Measurements from ENCODE around the gene TMEM87B.
A peak's percentile ranks its signal among the peaks of the same experiment; 100 is the strongest.
"Not testable (repeated sequence)": the region's sequence is repeated elsewhere in the genome, so short reads cannot be mapped to it uniquely, and the experiment has no call there.

TMEM87B gene

DNA sequence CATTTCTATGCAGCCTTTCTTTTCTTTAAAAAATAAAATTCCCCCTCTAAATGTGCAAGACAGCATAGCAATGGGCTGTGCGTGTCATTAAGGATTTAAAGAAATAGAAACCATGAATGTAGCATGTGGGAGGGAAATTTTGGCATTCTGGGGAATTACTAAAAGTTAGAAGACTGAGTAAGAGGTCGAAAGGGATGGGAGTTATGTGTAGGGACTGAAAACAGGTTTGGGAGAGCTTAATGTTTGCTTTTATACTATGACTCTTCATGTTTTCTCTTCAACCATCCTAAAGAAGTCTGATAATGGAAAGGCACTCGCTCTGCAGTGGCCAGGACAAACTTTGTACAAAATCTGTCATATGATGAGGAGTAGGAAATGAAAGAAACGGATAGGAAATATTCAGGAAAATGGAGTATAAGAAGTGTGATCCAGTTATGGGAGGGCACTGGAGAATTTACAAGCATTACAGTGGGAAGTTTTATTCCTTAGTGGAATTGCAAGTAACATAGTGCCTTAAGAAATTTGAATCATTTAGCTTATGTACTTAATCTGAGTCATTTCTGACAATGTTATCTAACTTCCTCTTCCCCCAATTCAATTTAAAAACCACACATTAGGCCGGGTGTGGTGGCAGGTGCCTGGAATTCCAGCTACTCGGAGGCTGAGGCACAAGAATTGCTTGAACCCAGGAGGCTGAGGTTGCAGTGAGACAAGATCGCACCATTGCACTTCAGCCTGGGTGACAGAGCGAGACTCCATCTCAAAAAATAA lies 20.6 kb downstream of the TMEM87B start:
- no peak for DNase-seq

DNA sequence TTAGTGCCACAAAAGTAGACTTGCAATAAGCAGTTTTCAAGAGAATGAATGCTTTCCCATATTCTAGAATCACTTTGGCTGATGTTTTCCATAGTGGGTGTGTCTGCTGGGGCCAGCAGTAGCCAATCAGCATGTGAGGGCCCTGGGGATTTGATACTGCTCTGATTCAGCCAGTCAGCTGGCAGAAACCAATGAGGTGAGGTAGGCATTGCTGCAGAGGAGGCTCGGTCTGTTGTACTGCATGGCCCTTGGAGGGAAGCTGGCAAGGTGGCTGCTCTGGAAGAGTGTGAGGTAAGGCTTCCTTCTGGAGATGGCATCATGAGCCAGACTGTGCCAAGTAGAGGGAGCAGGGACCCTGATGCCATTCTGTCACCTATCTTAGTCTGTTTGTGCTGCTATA lies 22.7 kb downstream of the TMEM87B start:
- no peak for DNase-seq

DNA sequence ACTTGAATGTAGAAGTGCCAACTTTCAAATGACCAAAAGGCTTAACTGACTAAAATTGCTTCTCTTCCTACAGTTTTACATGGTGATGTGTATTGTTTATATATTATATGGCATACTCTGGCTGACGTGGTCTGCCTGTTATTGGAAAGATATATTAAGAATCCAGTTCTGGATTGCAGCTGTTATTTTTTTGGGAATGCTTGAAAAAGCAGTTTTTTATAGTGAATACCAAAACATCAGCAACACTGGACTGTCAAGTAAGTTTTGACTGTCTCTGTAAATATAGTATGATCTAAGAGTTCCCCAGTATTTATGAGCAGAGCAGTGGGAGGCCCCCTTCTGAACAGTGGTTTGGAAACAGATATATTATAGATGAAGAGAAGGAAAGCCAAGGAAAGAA lies 26.2 kb downstream of the TMEM87B start:
- DNase-seq, result no peak

GRCh38 chr2:112084689-112085374 lies 29.8 kb downstream of the TMEM87B start:
- no peak for DNase-seq

DNA sequence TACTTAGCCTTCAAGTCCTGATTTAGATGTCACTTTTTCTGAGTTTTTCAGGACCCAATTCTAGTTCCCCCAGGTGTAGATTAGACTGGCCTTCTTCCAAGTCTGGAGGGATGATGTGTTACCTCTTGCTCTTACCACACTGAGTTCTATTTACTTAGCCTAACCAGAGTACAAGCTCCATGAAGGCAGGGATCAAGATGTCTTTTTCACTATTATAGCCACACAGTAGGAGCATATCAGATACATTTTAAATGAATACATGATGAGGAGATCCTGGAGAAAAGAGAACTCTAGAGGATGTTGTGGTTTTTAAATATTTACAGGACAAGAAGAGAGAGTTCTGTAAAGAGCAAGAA lies 30.3 kb downstream of the TMEM87B start:
- no peak for DNase-seq

GRCh38 chr2:112085916-112086669 lies 31.0 kb downstream of the TMEM87B start:
- DNase-seq, result no peak

DNA sequence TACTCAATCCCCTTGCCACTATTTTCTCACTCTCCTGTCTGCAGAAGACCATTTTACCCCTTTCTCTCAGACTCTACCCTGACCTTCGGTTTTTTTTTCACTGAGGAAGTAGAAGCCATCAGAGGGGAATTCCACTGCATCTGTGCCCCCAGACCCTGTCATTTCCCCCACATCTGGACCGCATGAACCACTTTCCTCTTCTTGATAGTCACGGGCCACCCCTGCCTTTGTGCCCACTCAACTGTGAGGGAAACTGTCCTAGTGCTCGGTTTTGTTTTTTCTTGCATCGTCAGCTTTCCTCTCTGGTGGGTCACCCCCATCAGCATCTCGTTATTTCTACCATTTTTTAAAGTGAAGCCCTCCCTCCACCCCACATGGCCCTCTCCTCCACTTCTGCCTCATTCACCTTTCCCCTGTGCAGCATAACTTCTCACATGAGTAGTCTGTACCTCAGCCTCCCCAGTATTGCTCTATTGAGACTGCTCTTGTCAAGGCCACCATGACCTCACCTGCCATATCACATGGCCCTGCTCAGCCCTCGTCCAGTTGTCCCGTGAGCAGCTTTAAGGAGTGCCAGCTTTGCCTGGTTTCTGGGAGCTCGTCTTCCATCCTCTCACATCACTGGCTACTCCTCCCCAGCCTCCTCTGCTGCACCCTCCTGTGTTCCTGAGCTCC lies 32.4 kb downstream of the TMEM87B start:
- DNase-seq, result no peak

DNA sequence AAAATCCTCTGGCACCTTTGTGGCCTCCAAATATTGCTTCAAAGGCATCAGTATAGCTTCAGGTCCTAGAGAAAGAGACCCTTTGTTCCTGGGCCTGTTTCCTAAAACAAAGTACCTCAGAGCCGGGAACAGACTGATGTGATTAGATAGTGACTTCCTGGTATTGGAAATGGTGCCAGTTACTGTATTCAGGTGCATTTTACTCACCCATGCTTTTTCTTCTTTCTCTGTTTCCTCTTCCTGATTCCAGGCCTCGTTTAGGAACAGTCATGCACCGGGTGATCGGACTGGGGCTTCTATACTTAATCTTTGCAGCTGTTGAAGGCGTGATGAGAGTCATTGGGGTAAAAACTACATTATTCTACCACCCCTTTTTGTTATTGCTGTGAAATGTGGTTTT lies 34.3 kb downstream of the TMEM87B start:
- DNase-seq, result no peak

GRCh38 chr2:112092286-112093041 lies 37.4 kb downstream of the TMEM87B start:
- no peak for DNase-seq

GRCh38 chr2:112093216-112093615 lies 38.1 kb downstream of the TMEM87B start:
- no peak for DNase-seq

DNA sequence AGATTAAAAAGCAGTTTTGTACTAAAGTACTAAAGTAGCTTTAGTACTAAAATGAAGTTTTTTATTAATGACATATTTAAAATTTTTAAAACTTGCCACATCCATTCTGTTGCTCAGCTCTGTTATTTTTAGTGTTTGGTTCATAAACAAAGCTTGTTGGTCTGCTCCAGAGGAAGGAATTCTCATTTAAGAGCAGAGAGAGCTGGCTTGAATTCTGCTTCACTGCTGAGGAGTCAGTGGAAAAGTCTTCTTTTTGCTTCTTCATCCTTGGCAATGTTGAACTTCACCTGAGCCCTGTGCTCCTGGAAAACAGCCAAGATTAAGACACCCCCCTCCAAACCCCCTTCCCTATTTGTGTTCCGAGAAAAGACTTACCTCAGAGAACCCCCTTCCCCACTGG lies 40.6 kb downstream of the TMEM87B start:
- no peak for DNase-seq

GRCh38 chr2:112096098-112096497 lies 41.0 kb downstream of the TMEM87B start:
- no peak for DNase-seq

DNA sequence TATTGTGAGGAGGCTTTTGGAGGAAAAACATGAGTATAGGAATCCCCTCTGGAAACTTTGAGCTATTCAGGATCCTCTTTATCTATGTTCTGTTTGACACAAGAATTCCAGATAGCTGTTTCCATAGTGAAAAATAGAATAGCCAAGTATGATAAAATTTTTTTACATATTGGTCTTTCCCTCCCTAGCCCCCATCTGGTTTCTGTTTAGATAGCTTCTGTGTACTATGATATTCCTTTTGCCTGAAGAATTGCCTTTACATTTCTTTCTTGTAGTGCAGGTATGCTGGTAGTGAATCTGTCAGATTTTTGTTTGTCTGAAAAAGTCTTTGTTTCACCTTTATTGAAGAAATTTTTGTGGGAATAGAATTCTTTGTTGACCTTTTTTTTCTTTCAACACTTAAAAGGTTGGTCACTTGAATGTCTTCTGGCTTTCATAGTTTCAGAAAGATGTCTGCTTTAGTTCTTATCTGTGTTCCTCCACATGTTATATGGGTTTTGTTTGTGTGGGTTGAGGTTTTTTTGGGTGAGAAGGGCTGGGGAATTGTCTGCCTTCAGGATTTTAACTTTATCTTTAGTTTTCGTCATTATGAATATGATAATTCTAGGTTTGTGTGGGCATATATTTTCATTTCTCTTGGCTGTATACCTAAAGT lies 53.2 kb downstream of the TMEM87B start:
- no peak for DNase-seq

GRCh38 chr2:112109278-112109677 lies 54.2 kb downstream of the TMEM87B start:
- DNase-seq, result no peak

- DNase-seq, result no peak
Observed at GRCh38 chr2:112110966-112111365, 55.9 kb downstream of the TMEM87B start.

DNA sequence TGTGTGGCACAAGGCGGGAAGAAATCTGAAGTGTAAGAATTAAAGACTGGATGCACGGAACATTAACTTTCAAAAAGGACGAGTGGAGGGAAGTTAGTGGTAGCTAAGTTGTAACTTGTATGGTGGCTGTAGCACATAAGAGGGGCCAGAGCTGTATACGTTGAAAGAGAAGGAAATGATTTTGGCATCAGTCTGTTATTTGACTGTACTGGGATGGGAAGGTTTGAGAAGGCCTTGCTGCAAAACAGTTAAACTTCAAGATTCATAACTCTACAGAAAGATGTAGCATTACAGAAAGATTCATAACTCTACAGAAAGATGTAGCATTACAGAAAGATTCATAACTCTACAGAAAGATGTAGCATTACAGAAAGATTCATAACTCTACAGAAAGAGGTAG lies 58.3 kb downstream of the TMEM87B start:
- not testable (repeated sequence) for DNase-seq

- no peak for DNase-seq
Observed at GRCh38 chr2:112118148-112118547, 63.1 kb downstream of the TMEM87B start.

GRCh38 chr2:112121682-112122254 lies 66.7 kb downstream of the TMEM87B start:
- peak; percentile 25 to 32 for DNase-seq

DNA sequence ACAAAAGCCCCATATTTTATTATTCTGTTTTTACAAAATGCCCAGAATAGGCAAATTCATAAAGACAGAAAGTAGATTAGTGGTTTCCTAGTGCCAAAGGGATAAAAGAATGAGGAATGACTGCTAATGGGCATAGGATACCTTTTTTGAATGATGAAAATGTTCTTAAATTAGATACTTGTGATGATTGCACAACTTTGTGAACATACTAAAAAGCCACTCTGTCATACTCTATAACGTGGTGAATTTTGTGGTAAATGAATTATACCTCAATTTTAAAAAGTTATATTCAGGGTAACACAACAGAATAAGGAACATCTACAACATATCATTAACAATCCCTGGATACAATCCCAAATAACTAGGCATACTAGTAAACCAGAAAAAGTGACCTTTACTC lies 74.0 kb downstream of the TMEM87B start:
- no peak for DNase-seq

- DNase-seq, result no peak
Observed at GRCh38 chr2:112133344-112133743, 78.3 kb downstream of the TMEM87B start.

GRCh38 chr2:112134120-112134519 lies 79.1 kb downstream of the TMEM87B start:
- DNase-seq, result no peak

GRCh38 chr2:112136096-112136495 lies 81.0 kb downstream of the TMEM87B start:
- no peak for DNase-seq

Data from NCI-H446 (cell line).